EH (cell line): ENCODE measurements around the gene JUN.

Experiments used
- DNase-seq: peaks from one replicate; pipeline ENCODE4 v3.0.0-alpha.2; 2015; ENCODE audit warnings: low read depth

The JUN gene

GRCh38 chr1:58783993-58784757, at the start of gene JUN:
Gene JUN (minus strand): TSS chr1:58784047. CDS start chr1:58783070, 977 bp downstream.
- DNase-seq: peak; percentile 100

GRCh38 chr1:58833166-58833565, 49.3 kb upstream of the JUN start:
- DNase-seq: no peak

- DNase-seq: no peak
Measured at GRCh38 chr1:58830291-58830690, 46.4 kb upstream of the JUN start.

- peak; percentile 88 for DNase-seq
Measured at GRCh38 chr1:58829866-58830265, 46.0 kb upstream of the JUN start.

DNA sequence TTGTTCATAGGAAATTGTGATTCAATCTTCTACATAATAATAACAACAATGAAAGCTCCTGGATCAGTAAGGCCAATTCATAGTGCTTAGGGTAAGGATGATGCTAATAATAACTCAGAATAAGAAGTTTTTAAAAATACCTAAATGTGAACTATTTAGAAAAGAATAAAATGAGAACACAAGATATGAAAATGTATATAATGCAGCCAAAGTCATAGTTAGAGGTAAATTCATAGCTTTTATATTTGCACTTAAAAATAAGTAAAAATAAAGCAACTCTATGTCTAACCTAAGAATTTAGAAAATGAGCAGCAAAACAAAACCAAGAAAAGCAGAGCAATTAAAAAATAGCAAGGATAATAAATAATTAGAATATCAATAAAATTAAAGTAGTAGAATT, 43.5 kb upstream of the JUN start:
- no peak for DNase-seq

DNA sequence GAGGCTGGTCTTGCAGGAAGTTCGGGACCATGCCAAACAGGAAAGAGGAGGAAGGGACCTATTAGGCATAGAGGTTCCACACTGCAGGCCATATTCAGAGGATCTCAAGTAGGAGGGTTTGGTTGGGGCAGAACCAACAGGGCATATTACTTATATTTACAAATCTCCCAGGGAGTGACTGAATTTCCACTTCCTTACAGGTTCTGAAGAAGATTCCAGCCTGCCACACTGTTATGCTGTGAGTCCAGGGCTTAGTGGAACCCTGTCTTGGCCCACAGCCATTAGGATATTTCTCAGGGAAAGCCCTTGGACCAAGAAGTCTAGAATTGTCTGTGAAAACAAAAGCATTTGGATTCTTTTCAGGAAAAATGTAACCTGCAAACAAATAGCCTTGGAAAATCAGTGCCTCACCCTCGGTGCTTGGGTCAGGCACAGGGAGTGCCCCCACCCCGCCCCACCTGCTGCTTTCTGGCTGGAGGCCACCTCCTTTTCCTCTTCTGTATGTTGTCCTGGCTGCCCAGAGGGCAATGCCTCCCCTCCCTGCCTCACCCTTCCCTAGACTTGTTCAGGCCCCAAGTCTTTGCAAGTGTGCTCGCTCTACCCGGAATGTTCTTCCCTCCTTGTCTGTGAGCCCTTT, 41.0 kb upstream of the JUN start:
- no peak for DNase-seq

DNA sequence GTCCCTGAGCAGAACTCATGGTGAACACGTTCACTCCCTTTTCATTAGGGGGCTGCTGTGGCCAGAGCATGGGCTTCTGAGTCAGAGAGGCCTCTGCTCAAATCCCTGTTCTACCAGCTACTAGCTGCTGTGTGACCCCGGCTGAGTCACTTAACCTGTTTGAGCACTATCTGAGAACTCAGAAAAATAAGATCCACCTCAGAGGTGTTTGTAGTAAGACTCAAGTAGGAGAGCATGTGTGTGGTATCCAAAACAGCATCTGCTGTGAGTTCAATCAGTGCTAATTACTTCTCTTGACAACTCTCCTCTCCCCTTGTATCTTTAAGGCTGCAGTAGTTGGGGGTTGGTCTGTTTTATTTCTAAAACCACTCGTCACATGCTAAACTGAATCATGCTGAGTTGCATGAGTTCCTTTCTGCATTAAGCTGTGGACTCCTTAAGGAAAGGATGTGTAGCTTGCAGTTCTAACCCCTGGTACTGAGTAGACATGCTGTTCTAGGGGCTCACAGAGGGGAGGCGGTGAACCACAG, 39.7 kb upstream of the JUN start:
- DNase-seq: peak; percentile 86

DNA sequence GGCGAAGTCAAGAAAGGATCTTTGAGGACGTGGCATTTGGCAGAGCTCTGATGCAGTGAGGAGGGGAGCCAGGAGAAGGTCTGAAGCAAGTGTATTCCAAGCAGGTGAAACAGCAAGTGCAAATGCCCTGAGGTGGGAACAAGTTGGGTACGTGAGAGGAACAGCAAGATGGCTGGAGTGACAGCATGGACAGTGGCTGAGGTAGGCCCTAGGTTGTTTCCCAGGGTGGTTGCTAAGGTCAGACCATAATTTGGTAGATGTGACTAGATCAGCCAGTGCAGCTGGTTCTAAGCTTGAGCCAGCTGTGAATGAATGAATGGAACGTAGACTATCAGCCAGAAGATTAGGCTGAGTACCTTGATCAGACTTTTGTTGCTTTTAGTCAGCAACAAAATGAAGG, 37.5 kb upstream of the JUN start:
- DNase-seq: no peak

DNA sequence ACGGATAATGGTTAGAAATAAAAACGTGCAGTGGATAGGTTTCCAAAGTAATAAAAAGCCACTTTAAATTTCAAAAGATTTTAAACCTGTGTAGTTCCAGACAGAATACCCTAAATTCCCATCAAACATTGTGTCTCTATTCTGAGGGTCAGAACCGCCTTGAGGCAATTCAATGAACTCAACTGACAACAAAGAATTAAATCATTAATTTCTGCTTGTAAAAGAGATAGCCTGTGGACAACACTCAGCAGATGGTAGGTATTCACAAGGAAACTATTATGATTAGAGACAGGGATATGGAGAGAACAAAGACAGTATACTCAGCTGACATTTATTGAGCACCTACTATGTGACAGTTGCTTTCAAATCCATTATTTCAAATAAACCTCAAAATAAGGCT, 35.1 kb upstream of the JUN start:
- no peak for DNase-seq

DNA sequence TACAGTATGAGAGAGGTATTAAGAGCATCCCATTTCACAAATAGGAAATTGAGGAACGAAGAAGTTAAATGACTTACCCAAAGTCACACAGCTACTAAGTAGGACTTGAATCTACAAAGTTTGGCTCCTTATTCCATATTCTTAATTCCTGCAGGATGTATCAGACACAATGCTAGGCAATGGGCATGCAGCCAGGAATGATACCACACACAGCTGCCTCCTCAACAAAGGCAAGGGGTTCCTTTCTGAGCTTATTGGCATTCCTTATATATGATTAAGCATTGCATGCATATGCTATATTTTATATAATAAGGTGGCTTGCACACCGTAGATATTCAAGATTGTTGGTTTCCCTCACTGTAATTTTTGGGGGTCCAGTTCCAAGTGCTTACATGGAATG, 34.2 kb upstream of the JUN start:
- peak; percentile 94 for DNase-seq

DNA sequence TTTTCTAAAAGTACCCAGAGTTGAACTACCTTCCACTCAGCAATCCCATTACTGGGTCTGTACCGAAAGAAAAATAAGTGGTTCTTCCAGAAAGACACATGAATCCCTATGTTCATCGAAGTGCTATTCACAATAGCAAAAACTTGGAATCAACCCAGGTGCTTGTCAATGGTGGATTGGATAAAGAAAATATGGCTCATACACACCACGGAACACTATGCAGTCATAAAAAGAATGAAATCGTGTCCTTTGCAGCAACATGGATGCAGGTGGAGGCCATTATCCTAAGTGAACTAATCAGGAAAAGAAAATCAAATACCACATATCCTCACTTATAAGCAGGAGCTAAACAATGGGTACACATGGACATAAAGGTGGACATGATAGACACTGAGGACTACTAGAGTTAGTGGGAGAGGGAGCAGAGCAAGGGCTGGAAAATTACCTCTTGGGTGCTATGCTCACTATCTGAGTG, 32.9 kb upstream of the JUN start:
- DNase-seq: no peak

DNA sequence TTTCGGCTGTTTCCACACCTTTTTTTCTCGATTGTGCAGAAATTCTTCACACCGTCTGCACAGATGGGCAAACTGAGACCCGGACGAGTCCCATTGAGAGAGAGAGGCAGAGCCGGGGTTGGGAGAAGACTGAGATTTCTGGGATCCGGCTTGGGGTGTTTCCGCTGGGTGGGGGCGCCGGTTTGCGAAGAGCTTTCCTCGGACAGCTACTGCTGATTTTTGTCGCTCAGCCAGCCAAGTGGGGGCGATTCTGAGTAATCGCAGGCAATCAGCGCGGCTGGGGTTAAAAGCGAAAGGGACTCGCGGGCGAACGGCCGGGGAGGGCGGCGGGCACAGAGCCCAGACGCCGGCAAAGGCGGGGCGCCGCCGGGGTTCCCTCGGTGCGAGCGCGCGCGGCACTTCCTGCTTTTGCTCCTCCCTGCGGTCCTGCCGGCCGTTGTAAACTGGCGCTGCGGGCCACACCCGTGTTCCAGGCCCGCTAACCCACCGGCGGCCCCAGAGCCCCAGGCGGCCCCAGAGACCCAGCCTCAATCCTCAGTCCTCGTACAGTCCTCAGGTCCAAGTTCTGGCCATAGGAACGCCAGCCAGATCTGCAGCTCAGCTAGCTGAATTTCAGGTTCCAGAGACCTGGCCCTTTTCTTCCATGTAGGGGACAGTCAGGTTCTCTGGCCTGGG, 32.4 kb upstream of the JUN start:
- DNase-seq: peak; percentile 91

GRCh38 chr1:58815686-58816071, 31.8 kb upstream of the JUN start:
- peak; percentile 52 for DNase-seq

- peak; percentile 98 for DNase-seq
Measured at GRCh38 chr1:58815069-58815685, 31.3 kb upstream of the JUN start.

DNA sequence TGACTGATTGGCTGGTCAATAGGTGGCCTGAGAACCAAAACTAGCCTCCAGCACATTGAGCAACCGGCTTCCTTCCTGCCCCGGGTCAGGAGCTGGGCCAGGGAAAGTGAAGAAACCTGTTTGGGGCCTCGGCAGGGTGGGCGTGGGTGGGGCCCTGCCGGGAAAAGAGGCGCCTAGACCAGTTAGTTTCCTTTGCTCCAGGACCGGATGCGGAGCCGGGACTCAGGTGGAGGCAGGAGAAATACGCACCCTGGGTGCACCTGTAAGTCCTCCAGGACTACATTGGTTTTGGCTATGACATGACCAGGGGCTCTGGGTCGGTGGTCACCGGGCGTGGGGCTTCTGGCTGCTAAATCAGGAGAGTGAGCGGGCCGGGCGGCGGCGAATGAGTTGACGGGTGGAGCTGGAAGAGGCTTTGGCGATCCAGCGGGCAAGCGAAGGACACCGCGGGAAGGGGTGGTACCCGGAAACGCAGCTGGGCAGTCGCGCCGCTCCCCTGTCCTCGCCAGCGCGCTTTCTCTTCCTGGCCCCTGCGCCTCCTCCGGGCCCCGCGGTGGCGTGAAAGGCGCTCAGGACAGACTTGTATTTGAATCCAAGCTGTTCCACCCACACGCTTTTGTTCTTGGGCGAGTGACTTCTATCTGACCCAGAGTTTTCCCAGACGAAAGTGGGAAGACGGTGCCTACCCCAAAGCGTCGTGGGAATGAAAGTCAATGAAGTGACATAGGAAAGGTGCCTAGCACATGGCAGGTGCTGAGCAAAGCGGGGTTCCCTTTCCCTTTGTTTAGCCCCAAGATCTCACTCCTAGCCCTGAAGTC, 30.6 kb upstream of the JUN start:
- DNase-seq: no peak

DNA sequence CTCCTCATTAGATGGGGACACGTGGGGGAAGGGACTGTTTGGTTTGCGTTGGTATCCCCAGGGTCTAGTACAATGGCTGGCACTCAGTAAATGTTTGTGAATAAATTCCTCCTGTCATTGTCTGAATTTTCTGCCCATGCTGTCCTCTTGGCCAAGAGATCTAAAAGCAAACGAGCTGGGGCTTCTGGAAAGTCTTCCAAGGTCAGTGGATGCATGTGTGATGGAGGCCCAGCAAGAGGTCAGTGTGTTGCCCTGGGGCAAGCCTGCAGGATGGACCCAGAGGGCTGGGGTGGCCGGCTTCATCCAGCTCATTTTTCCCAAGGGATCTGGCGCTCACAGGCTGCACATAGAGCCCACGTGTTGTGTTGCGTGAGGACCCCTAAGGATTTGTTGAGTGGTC, 30.0 kb upstream of the JUN start:
- DNase-seq: no peak

- DNase-seq: peak; percentile 44
Measured at GRCh38 chr1:58813361-58813760, 29.5 kb upstream of the JUN start.

DNA sequence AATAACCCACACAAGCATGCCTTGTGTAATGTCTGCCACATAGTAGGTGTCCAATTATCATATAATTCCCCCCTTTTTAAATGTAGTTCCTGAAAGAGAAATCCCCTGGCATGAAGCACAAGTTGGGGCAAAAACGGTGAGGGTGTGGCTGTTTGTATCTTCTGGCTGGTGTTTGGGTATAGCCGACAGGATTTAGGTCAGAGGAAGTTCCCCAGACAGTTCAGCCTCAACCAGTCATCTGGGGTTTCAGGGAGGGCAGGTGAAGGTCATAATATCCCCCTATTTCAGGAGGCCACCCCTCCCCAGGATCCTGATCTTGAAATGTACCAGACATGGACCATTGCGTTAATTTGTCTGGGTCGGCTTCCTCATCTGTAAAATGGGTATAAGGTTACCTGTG, 29.1 kb upstream of the JUN start:
- DNase-seq: no peak

GRCh38 chr1:58812468-58812867, 28.6 kb upstream of the JUN start:
- peak; percentile 14 for DNase-seq

DNA sequence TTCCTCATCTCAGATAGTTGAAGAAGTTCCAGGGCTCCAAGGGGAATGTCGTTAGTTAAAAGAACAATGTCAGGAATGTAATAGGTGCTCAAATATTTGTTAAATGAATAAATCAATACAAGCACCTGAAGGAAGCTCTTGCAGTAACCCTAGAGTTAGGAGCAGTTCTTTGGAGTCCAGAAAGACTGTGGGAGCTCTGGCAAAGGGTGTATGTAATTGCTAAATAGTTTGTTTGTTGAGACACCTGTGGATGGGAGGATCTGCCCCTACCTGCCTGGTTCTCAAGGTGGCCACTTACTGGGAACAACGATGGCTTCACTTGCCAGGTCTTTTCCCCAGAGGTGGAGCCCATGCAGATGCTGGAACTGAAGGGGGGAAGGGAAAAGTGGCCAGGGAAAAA, 27.5 kb upstream of the JUN start:
- DNase-seq: no peak

GRCh38 chr1:58809325-58810010, 25.6 kb upstream of the JUN start:
- DNase-seq: peak; percentile 75
